GM23248 (cell line): ENCODE data around the gene TTC28. TPM values are rescaled to one million over a fixed set of nuclear protein-coding genes. Genes with fewer than 3 reads are reported as not detected.
A peak's percentile ranks its signal among the peaks of the same experiment; 100 is the strongest.

Experiments
- DNase-seq: peaks from one replicate; pipeline ENCODE4 v3.0.0-alpha.2; 2015
- H2AFZ ChIP-seq: fragments of 200-600 bp; sonication (generic); 2 replicates; pipeline ENCODE4 v1.6.1; 2016; ENCODE audit warnings: antibody characterized with exemption
- H3F3A ChIP-seq: fragments of 200-600 bp; sonication (generic); 2 replicates; pipeline ENCODE4 v1.6.1; 2016; ENCODE audit warnings: mild to moderate bottlenecking, antibody characterized with exemption, mixed run types; ENCODE audit not compliant: insufficient read depth
- H3K27ac ChIP-seq: fragments of 200-600 bp; sonication (generic); 2 replicates; pipeline ENCODE4 v1.5.1; 2016; ENCODE audit warnings: mild to moderate bottlenecking
- H3K27me3 ChIP-seq: fragments of 200-600 bp; sonication (generic); replicated peaks from 2 replicates; pipeline ENCODE4 v1.6.1; 2016; ENCODE audit warnings: mild to moderate bottlenecking; ENCODE audit not compliant: insufficient read depth
- H3K36me3 ChIP-seq: fragments of 200-600 bp; sonication (generic); 2 replicates; pipeline ENCODE4 v1.6.1; 2016; ENCODE audit warnings: low read depth, mild to moderate bottlenecking
- H3K4me1 ChIP-seq: fragments of 200-600 bp; sonication (generic); 2 replicates; pipeline ENCODE4 v1.6.1; 2016; ENCODE audit warnings: mild to moderate bottlenecking; ENCODE audit not compliant: insufficient read depth
- H3K4me2 ChIP-seq: fragments of 200-600 bp; sonication (generic); one replicate; pipeline ENCODE4 v1.6.1; 2016; ENCODE audit warnings: mild to moderate bottlenecking; ENCODE audit not compliant: unreplicated experiment
- H3K4me3 ChIP-seq: fragments of 200-600 bp; sonication (generic); 2 replicates; pipeline ENCODE4 v1.5.1; 2016; ENCODE audit warnings: mild to moderate bottlenecking
- H3K79me2 ChIP-seq: fragments of 200-600 bp; sonication (generic); 2 replicates; pipeline ENCODE4 v1.6.1; 2016; ENCODE audit warnings: mild to moderate bottlenecking; ENCODE audit not compliant: insufficient read depth
- H3K9ac ChIP-seq: fragments of 200-600 bp; sonication (generic); 2 replicates; pipeline ENCODE4 v1.6.1; 2016; ENCODE audit warnings: mild to moderate bottlenecking
- H3K9me2 ChIP-seq: fragments of 200-600 bp; sonication (generic); 2 replicates; pipeline ENCODE4 v1.6.1; 2016; ENCODE audit warnings: mixed run types, mild to moderate bottlenecking, moderate library complexity; ENCODE audit not compliant: insufficient read depth
- H3K9me3 ChIP-seq: fragments of 200-600 bp; sonication (generic); one replicate; pipeline ENCODE4 v1.6.1; 2017; ENCODE audit warnings: low read depth
- H4K20me1 ChIP-seq: fragments of 200-600 bp; sonication (generic); 2 replicates; pipeline ENCODE4 v1.6.0; 2016; ENCODE audit not compliant: insufficient read depth
- EZH2 ChIP-seq: fragments of 200-600 bp; sonication (generic); IDR thresholded peaks from 2 replicates; pipeline ENCODE4 v1.6.1; 2018; ENCODE audit warnings: antibody characterized with exemption, mild to moderate bottlenecking; ENCODE audit not compliant: insufficient read depth, poor library complexity, severe bottlenecking
- EZH2phosphoT487 ChIP-seq: fragments of 200-600 bp; sonication (generic); IDR thresholded peaks from 2 replicates; pipeline ENCODE4 v1.6.1; 2018; ENCODE audit warnings: antibody characterized with exemption, moderate library complexity, mild to moderate bottlenecking, low read depth; ENCODE audit not compliant: insufficient read depth
- WGBS, 2 experiments: methylation state at CpG; one replicate each; pipeline ENCODE4 v1.1.6; 2015 to 2017; ENCODE audit warnings: low lambda C conversion rate in 2 of 2, low coverage in 1 of 2; ENCODE audit errors: missing lambda C conversion rate in 2 of 2; 5-methylcytosine and 5-hydroxymethylcytosine counted together
- in situ Hi-C: fragments of 300-500 bp; cut with MboI; formaldehyde crosslinking; loops from 2 replicates; pipeline ENCODE4 v1.15.0; 2020
- polyA plus RNA-seq: library from polyadenylated mRNA; unstranded; fragments of >200 nt; fragmentation: Nextera tagmentation; extraction: Ambion mirVana; gene quantifications from 2 replicates; pipeline ENCODE4 v1.2.1, GENCODE V29; 2016
- total RNA-seq: library from RNA; depleted of rRNA; stranded (reverse); fragments of >200 nt; shearing (Covaris generic); gene quantifications from 2 replicates; pipeline ENCODE4 v1.2.3, GENCODE V29; 2014

The TTC28 gene
- total and polyA plus RNA-seq, 2 experiments from 2014 or later, result 12.5 to 41.9 TPM

GRCh38 chr22:28424427-28425080, 255.1 kb downstream of the TTC28 start:
- Histone ChIP-seq H3K36me3 (no peaks in the 10 kb centered on the region), H3K79me2 (peaks cover 60% of the 10 kb centered on the region), H3K4me2 (peak overlapping the region; percentile 36), H3K27ac (peak overlapping the region; percentile 27), H3K9ac (no peak overlapping the region), H3K4me1 (peaks cover 45% of the 10 kb centered on the region), H4K20me1 (no peaks in the 10 kb centered on the region; the same call in 1 of the 2 replicates), H3K27me3 (no peaks in the 10 kb centered on the region), H3K4me3 (no peak overlapping the region), H3K9me2 (no peaks in the 10 kb centered on the region), H3K9me3 (no peaks in the 10 kb centered on the region), H2AFZ (no peak overlapping the region), H3F3A (peaks cover 33% of the 10 kb centered on the region)
- 93 to 97% methylated on average over 2 of the region's 2 CpGs for WGBS, 2 experiments
- in situ Hi-C loops, result no loop called here
- peak; percentile 42 for DNase-seq
- TF ChIP-seq EZH2phosphoT487 (no peak), EZH2 (no peak)

- DNase-seq, result no peak
- Histone ChIP-seq H3K27ac (no peak overlapping the region), H3K9ac (no peak overlapping the region), H3K4me1 (peaks cover 10% of the 10 kb centered on the region), H3K36me3 (no peaks in the 10 kb centered on the region), H3K27me3 (no peaks in the 10 kb centered on the region), H3K9me3 (no peaks in the 10 kb centered on the region), H3K4me3 (no peak overlapping the region), H2AFZ (no peak overlapping the region), H3K79me2 (peaks cover 70% of the 10 kb centered on the region), H3K4me2 (no peak overlapping the region), H3F3A (peaks cover 5% of the 10 kb centered on the region), H4K20me1 (no peaks in the 10 kb centered on the region; the same call in 1 of the 2 replicates), H3K9me2 (no peaks in the 10 kb centered on the region)
- TF ChIP-seq EZH2phosphoT487 (no peak), EZH2 (no peak)
- WGBS, 2 experiments, result 90% methylated on average over 2 of the region's 2 CpGs
- in situ Hi-C loops, result no loop called here
Observed at GRCh38 chr22:28419919-28420318, 259.7 kb downstream of the TTC28 start.

DNA sequence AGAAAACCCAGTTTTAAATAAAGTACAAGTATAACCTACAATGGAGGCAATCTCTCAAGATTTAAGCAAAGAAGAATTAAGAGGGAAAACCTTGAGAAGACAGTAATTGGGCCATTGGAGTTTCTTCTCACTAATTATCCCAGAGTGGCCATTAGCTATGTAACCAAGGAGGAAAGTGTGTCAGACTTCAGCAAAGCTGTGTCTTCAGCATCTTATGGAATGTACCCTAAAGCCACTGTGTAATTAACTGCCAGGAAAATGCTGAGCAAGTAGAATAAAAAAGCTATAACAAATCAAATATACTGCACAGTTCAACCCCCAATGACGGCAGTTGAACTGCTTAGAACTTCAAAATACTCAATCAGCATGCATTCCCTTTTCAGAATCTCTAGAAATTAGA, 261.6 kb downstream of the TTC28 start:
- Histone ChIP-seq H3K9me3 (no peaks in the 10 kb centered on the region), H4K20me1 (no peaks in the 10 kb centered on the region; the same call in 1 of the 2 replicates), H3F3A (peaks cover 13% of the 10 kb centered on the region), H3K4me1 (peaks cover 17% of the 10 kb centered on the region), H3K27ac (no peak overlapping the region), H3K9me2 (no peaks in the 10 kb centered on the region), H3K36me3 (no peaks in the 10 kb centered on the region), H3K9ac (no peak overlapping the region), H3K4me3 (no peak overlapping the region), H3K4me2 (no peak overlapping the region), H3K27me3 (no peaks in the 10 kb centered on the region), H2AFZ (no peak overlapping the region), H3K79me2 (peaks cover 76% of the 10 kb centered on the region)
- DNase-seq, result no peak
- TF ChIP-seq EZH2phosphoT487, result no peak
- TF ChIP-seq EZH2, result no peak
- WGBS, 2 experiments, result 95 to 97% methylated on average over 1 of the region's 1 CpG
- in situ Hi-C loops, result no loop called here

- WGBS, 2 experiments, result 72 to 75% methylated on average over 2 of the region's 2 CpGs
- in situ Hi-C loops, result no loop called here
- Histone ChIP-seq H4K20me1 (no peaks in the 10 kb centered on the region; the same call in 1 of the 2 replicates), H3K27ac (no peak overlapping the region), H3K36me3 (no peaks in the 10 kb centered on the region), H3K4me1 (peaks cover 17% of the 10 kb centered on the region), H3K9me2 (no peaks in the 10 kb centered on the region), H3K27me3 (no peaks in the 10 kb centered on the region), H3F3A (peaks cover 13% of the 10 kb centered on the region), H3K4me2 (no peak overlapping the region), H2AFZ (no peak overlapping the region), H3K9me3 (no peaks in the 10 kb centered on the region), H3K79me2 (peaks cover 79% of the 10 kb centered on the region), H3K4me3 (no peak overlapping the region), H3K9ac (no peak overlapping the region)
- TF ChIP-seq EZH2 (no peak), EZH2phosphoT487 (no peak)
- no peak for DNase-seq
Observed at GRCh38 chr22:28417431-28417830, 262.2 kb downstream of the TTC28 start.
